CD4-positive, alpha-beta T cell treated with Interleukin-6 at 100 ng/mL for 8 hours (primary cell): ENCODE data around the gene PEX11A.

Experiments used
- DNase-seq: peaks from one replicate; pipeline ENCODE4 v3.0.0-alpha.2; 2020; ENCODE audit warnings: mixed read lengths, low spot score

PEX11A gene

GRCh38 chr15:89654847-89655805, 35.4 kb downstream of the PEX11A start, which contains the start of gene KIF7:
Gene KIF7, minus strand, starts transcription at chr15:89655467. Its CDS starts 2,537 bp downstream, at chr15:89652930.
- no peak for DNase-seq

GRCh38 chr15:89654301-89654761, 36.2 kb downstream of the PEX11A start:
- no peak for DNase-seq

GRCh38 chr15:89653578-89653977, 37.0 kb downstream of the PEX11A start:
- DNase-seq: no peak

- DNase-seq: no peak
Measured at GRCh38 chr15:89652666-89653065, 37.9 kb downstream of the PEX11A start.

- no peak for DNase-seq
Measured at GRCh38 chr15:89652131-89652530, 38.4 kb downstream of the PEX11A start.

GRCh38 chr15:89649716-89650115, 40.8 kb downstream of the PEX11A start:
- DNase-seq: no peak

GRCh38 chr15:89649013-89649625, 41.4 kb downstream of the PEX11A start:
- DNase-seq: no peak

GRCh38 chr15:89648106-89649012, 42.2 kb downstream of the PEX11A start:
- DNase-seq: no peak

- DNase-seq: peak; percentile 16
Measured at GRCh38 chr15:89647191-89647851, 43.2 kb downstream of the PEX11A start.

- no peak for DNase-seq
Measured at GRCh38 chr15:89646416-89647141, 44.0 kb downstream of the PEX11A start.

- no peak for DNase-seq
Measured at GRCh38 chr15:89645680-89646079, 44.9 kb downstream of the PEX11A start.

- DNase-seq: no peak
Measured at GRCh38 chr15:89642106-89642505, 48.4 kb downstream of the PEX11A start.

- no peak for DNase-seq
Measured at GRCh38 chr15:89641053-89641452, 49.5 kb downstream of the PEX11A start.

GRCh38 chr15:89640245-89640644, 50.3 kb downstream of the PEX11A start:
- no peak for DNase-seq

GRCh38 chr15:89633585-89633984, 57.0 kb downstream of the PEX11A start:
- no peak for DNase-seq

- no peak for DNase-seq
Measured at GRCh38 chr15:89632563-89633430, 57.8 kb downstream of the PEX11A start.

- DNase-seq: no peak
Measured at GRCh38 chr15:89631902-89632264, 58.7 kb downstream of the PEX11A start.
